ENCODE data around the gene SLC29A4. TPM values are rescaled to one million over a fixed set of nuclear protein-coding genes. Genes with fewer than 3 reads are reported as not detected.

Gene SLC29A4
- total and polyA plus RNA-seq, 2 of the 13 experiments (the other 11 are each of a cell fraction or from before 2014, with no cell fraction given): 29.7 to 31.7 TPM

DNA sequence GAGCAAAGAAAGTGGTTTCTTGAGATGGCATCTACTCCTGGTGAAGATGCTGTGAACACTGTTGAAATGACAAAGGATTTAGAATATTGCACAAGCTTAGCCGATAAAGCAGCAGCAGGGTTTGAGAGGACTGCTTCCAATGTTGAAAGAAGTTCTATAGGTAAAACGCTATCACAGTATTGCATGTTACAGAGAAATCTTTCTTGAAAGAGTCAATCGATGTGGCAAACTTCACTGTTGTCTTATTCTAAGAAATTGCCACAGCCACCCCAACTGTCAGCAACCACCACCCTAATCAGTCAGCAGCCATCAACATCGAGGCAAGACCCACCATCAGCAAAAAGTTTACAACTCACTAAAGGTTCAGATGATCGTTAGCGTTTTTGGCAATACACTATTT lies 59.9 kb downstream of the SLC29A4 start:
- no peak for DNase-seq (ENCODE audit: low spot score)
- in situ Hi-C loops (cut with HindIII; ENCODE audit: extremely low pct_ligation_motif_present, low pct_unique_long_range_greater_than_20kb): no loop called here
- H2AFZ ChIP-seq (ENCODE audit: low read length): no peak overlapping the region
- H4K20me1 ChIP-seq (ENCODE audit: insufficient read depth, low read length): peaks cover 3% of the 10 kb centered on the region; the same call in 1 of the 2 replicates
- FAIRE-seq: no peak
- no peaks in the 10 kb centered on the region for H3K4me1 ChIP-seq (ENCODE audit: insufficient read depth, low read length)
- H3K27ac ChIP-seq (ENCODE audit: extremely low read length, insufficient read depth, low read length): no peak overlapping the region
- H3K9ac ChIP-seq (ENCODE audit: insufficient read depth, low read depth, low read length): no peak overlapping the region
- POLR2A ChIA-PET: no interaction called here
- H3K9me3 ChIP-seq (ENCODE audit: low read length): no peaks in the 10 kb centered on the region
- H3K36me3 ChIP-seq (replicated peaks in 1 of 2; ENCODE audit: control insufficient read depth in 1 of 2, insufficient read depth in 2 of 2, low read length in 2 of 2): peaks cover 23 to 41% of the 10 kb centered on the region in 2 experiments
- H3K79me2 ChIP-seq (ENCODE audit: insufficient read depth, low read length): no peaks in the 10 kb centered on the region
- intact Hi-C loops (cut with micrococcal nuclease; ENCODE audit: unreplicated experiment): no loop called here
- no TSS peak for BruUV-seq (replicated peaks)
- no peaks in the 10 kb centered on the region for H3K27me3 ChIP-seq (ENCODE audit: control insufficient read depth in 1 of 2, insufficient read depth in 2 of 2, low read length in 2 of 2)
- no peak overlapping the region for H3K4me3 ChIP-seq (replicated peaks in 1 of 3; ENCODE audit: insufficient read depth in 1 of 3, low read depth in 2 of 3, low read length in 3 of 3)
- CTCF ChIA-PET (ENCODE audit: low intra/inter-chr PET ratio, low total read pairs): no interaction called here
- TF ChIP-seq PHB2 (IDR thresholded peaks at IDR 0.05; ENCODE audit: partially characterized antibody): no peak
- TF ChIP-seq ZNF672 (CRISPR knock-in tag; IDR thresholded peaks at IDR 0.05): no peak
- no peak for TF ChIP-seq LCORL (IDR thresholded peaks at IDR 0.05)
- TF ChIP-seq LCORL (CRISPR knock-in tag; IDR thresholded peaks at IDR 0.05): no peak
- no peak for TF ChIP-seq ZNF749 (CRISPR knock-in tag; IDR thresholded peaks at IDR 0.05; ENCODE audit: borderline replicate concordance)
- TF ChIP-seq, protein P1, sequence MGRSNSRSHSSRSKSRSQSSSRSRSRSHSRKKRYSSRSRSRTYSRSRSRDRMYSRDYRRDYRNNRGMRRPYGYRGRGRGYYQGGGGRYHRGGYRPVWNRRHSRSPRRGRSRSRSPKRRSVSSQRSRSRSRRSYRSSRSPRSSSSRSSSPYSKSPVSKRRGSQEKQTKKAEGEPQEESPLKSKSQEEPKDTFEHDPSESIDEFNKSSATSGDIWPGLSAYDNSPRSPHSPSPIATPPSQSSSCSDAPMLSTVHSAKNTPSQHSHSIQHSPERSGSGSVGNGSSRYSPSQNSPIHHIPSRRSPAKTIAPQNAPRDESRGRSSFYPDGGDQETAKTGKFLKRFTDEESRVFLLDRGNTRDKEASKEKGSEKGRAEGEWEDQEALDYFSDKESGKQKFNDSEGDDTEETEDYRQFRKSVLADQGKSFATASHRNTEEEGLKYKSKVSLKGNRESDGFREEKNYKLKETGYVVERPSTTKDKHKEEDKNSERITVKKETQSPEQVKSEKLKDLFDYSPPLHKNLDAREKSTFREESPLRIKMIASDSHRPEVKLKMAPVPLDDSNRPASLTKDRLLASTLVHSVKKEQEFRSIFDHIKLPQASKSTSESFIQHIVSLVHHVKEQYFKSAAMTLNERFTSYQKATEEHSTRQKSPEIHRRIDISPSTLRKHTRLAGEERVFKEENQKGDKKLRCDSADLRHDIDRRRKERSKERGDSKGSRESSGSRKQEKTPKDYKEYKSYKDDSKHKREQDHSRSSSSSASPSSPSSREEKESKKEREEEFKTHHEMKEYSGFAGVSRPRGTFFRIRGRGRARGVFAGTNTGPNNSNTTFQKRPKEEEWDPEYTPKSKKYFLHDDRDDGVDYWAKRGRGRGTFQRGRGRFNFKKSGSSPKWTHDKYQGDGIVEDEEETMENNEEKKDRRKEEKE (IDR thresholded peaks at IDR 0.05): no peak
- TF ChIP-seq ZNF781 (CRISPR knock-in tag; IDR thresholded peaks at IDR 0.05; ENCODE audit: borderline replicate concordance, not compliant biosample characterization): no peak
- no peak for TF ChIP-seq ZNF670 (CRISPR knock-in tag; IDR thresholded peaks at IDR 0.05; ENCODE audit: borderline replicate concordance)
- no peak for TF ChIP-seq MEIS1 (CRISPR knock-in tag; IDR thresholded peaks at IDR 0.05; ENCODE audit: borderline replicate concordance)
- TF ChIP-seq ZNF460 (CRISPR knock-in tag; IDR thresholded peaks at IDR 0.05; ENCODE audit: borderline replicate concordance): no peak
- ATAC-seq: no peak
- H3K4me2 ChIP-seq (ENCODE audit: low read depth, low read length): no peak overlapping the region
- whole genome bisulfite sequencing (ENCODE audit: low lambda C conversion rate): 96% methylated on average over 6 of the region's 6 CpGs
